ENCODE measurements around the gene PNPLA7.
"Not testable (repeated sequence)": the region's sequence is repeated elsewhere in the genome, so short reads cannot be mapped to it uniquely, and the experiment has no call there.

PNPLA7 gene

GRCh38 chr9:137550231-137550621 lies at the start of gene PNPLA7:
Gene PNPLA7, minus strand, starts transcription at chr9:137550402. Its CDS starts 205 bp downstream, at chr9:137550197.
- intact Hi-C loops (cut with DNase I), result loop anchor here (5.0 kb wide), 1 partner anchor 42 kb away; the partner anchor contains the start of gene ZMYND19
- DNase-seq, result peak; percentile 75 to 95 (median 89)

- intact Hi-C loops (cut with DNase I), result no loop called here
- no peak for DNase-seq
Observed at GRCh38 chr9:137598943-137599342, 48.7 kb upstream of the PNPLA7 start.

- DNase-seq; intact Hi-C loops (cut with DNase I): not testable (repeated sequence)
Observed at GRCh38 chr9:137596577-137596976, 46.4 kb upstream of the PNPLA7 start.

- peak in 1 of 42 donors; percentile 54 for DNase-seq
- intact Hi-C loops (cut with DNase I), result loop anchor here (5.0 kb wide), 1 partner anchor 41 kb away; the partner anchor contains the start of genes MRPL41 and PNPLA7
Observed at GRCh38 chr9:137593176-137593575, 43.0 kb upstream of the PNPLA7 start.

GRCh38 chr9:137592767-137593166 lies 42.6 kb upstream of the PNPLA7 start:
- DNase-seq, result peak in 40 of 42 donors; percentile 49 to 93 (median 76)
- intact Hi-C loops (cut with DNase I), result loop anchor here (5.0 kb wide), 1 partner anchor 40 kb away; the partner anchor contains the start of genes MRPL41 and PNPLA7

GRCh38 chr9:137590469-137591383 lies 40.5 kb upstream of the PNPLA7 start, which contains the start of gene ZMYND19:
Gene ZMYND19, minus strand, starts transcription at chr9:137590512. Its CDS starts 249 bp downstream, at chr9:137590263.
- intact Hi-C loops (cut with DNase I), result loop anchor here (5.0 kb wide), 1 partner anchor 38 kb away; the partner anchor contains the start of genes MRPL41 and PNPLA7
- DNase-seq, result peak in 41 of 42 donors; percentile 51 to 91 (median 84)

- DNase-seq, result no peak
- intact Hi-C loops (cut with DNase I), result loop anchor here (5.0 kb wide), 1 partner anchor 38 kb away; the partner anchor contains the start of genes MRPL41 and PNPLA7
Observed at GRCh38 chr9:137590123-137590468, 39.9 kb upstream of the PNPLA7 start.

GRCh38 chr9:137589441-137590122 lies 39.4 kb upstream of the PNPLA7 start:
- DNase-seq, result no peak
- intact Hi-C loops (cut with DNase I), result loop anchor here (5.0 kb wide), 1 partner anchor 37 kb away; the partner anchor contains the start of genes MRPL41 and PNPLA7

- no peak for DNase-seq
- intact Hi-C loops (cut with DNase I), result no loop called here
Observed at GRCh38 chr9:137588891-137589290, 38.7 kb upstream of the PNPLA7 start.

GRCh38 chr9:137588311-137588710 lies 38.1 kb upstream of the PNPLA7 start:
- no peak for DNase-seq
- intact Hi-C loops (cut with DNase I), result no loop called here

GRCh38 chr9:137586854-137587253 lies 36.7 kb upstream of the PNPLA7 start:
- intact Hi-C loops (cut with DNase I), result no loop called here
- no peak for DNase-seq

- intact Hi-C loops (cut with DNase I), result no loop called here
Observed at GRCh38 chr9:137583957-137584356, 33.8 kb upstream of the PNPLA7 start.

GRCh38 chr9:137583347-137583746 lies 33.1 kb upstream of the PNPLA7 start:
- no peak for DNase-seq
- intact Hi-C loops (cut with DNase I), result no loop called here

More at GRCh38 chr9:137583957-137584356, 33.8 kb upstream of the PNPLA7 start:
- no peak for DNase-seq

GRCh38 chr9:137582286-137582860 lies 32.2 kb upstream of the PNPLA7 start:
- intact Hi-C loops (cut with DNase I), result no loop called here
- peak in 4 of 42 donors; percentile 20 to 46 (median 27) for DNase-seq

GRCh38 chr9:137581361-137582285 lies 31.4 kb upstream of the PNPLA7 start:
- DNase-seq, result no peak
- intact Hi-C loops (cut with DNase I), result no loop called here

GRCh38 chr9:137580954-137581322 lies 30.7 kb upstream of the PNPLA7 start:
- DNase-seq, result no peak
- intact Hi-C loops (cut with DNase I), result no loop called here

GRCh38 chr9:137580209-137580953 lies 30.2 kb upstream of the PNPLA7 start:
- intact Hi-C loops (cut with DNase I), result no loop called here
- no peak for DNase-seq
